Activated T-cell treated with anti-CD3 and anti-CD28 coated beads, Interleukin-2, amount 50 U/mL, for 24 hours (primary cell): ENCODE data around the gene TMEM167A.

Experiments
- DNase-seq: peaks from one replicate; pipeline ENCODE4 v3.0.0-alpha.2; 2020
- H3K27ac Mint-ChIP-seq: 2 replicates; pipeline ENCODE4 v1.8.0; 2020; ENCODE audit warnings: mild to moderate bottlenecking, mixed read lengths
- H3K27me3 Mint-ChIP-seq: 2 replicates; pipeline ENCODE4 v1.8.0; 2020; ENCODE audit warnings: mixed read lengths
- H3K36me3 Mint-ChIP-seq: 2 replicates; pipeline ENCODE4 v1.8.0; 2020; ENCODE audit warnings: low read depth, mixed read lengths
- H3K4me1 Mint-ChIP-seq: 2 replicates; pipeline ENCODE4 v1.8.0; 2020; ENCODE audit warnings: low read depth, mixed read lengths
- H3K4me3 Mint-ChIP-seq: 2 replicates; pipeline ENCODE4 v1.8.0; 2020; ENCODE audit warnings: mild to moderate bottlenecking, moderate library complexity, mixed read lengths
- H3K9me3 Mint-ChIP-seq: 2 replicates; pipeline ENCODE4 v1.8.0; 2020; ENCODE audit warnings: mixed read lengths

TMEM167A gene

DNA sequence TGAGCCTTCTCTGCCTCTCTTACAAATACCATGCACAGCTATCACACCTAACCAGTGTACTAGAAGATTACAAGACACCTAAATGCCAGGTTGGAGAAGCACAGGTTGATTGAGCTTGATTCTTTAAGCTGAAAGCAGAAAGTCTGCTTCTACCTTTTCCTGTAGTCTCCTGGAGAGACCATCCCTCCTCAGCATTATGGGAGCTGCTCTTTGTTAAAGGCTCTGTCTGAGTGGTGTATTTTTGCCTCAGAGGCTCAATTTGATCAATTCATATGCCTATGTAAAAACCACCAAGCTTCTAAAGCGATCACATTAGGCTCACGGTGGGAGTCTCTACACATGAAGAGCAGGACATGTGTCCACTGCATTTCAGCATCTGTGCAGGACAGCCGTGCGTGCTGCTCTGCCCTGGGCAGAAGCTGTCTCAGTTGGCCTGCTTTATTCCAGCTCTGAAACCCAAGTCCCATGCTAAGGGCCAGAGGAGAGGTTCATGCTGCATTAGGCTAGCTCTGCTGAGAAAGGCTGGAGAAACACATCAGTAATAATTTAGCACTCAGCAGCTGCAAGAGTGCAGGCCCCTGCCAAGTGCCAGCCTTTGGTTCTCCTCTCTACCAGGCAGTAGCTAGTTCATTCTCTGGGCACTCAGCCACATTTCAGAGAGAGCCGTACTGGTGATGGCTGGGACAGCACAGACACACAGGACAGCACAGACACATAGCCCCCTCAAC is 41.7 kb downstream of the TMEM167A start:
- H3K36me3 Mint-ChIP-seq = no peaks in the 10 kb centered on the region
- no peak overlapping the region for H3K27ac Mint-ChIP-seq
- no peak overlapping the region for H3K4me3 Mint-ChIP-seq
- H3K27me3 Mint-ChIP-seq = no peaks in the 10 kb centered on the region
- no peaks in the 10 kb centered on the region for H3K9me3 Mint-ChIP-seq
- peaks cover 9% of the 10 kb centered on the region for H3K4me1 Mint-ChIP-seq
- DNase-seq = no peak

DNA sequence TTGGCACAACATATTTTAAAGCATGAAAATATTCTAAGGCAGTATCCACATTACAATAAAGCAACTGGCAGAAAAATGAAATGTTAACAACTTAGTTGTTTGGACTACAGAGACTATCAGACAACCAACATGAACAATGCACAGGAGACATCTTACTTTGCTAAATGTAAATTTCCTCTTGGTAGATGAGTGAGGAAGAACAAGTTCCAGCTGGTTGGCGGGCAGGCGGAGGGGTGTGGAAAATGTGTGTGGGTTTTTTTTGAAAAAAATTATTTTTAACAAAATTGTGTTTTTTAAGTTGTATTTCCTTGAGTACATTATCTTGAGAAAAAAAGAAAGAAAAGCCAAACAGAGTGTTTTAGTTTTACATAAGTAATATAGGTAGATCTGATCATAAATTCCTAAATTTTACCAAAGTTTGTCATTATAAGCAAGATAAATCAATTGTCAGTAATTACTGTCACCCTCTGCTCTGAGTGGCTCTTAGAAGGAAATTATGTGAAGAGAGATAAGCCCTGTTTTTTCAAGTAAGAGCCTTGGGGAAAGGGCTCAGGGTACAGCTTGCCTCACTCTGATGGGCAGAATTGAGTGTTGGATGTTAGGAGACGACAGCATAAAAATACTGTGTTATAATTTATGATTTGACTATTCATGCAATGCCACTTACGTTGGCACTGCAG is 42.5 kb downstream of the TMEM167A start:
- H3K4me1 Mint-ChIP-seq = peaks cover 9% of the 10 kb centered on the region
- no peak for DNase-seq
- no peaks in the 10 kb centered on the region for H3K36me3 Mint-ChIP-seq
- no peaks in the 10 kb centered on the region for H3K9me3 Mint-ChIP-seq
- H3K27ac Mint-ChIP-seq = no peak overlapping the region
- H3K4me3 Mint-ChIP-seq = no peak overlapping the region
- no peaks in the 10 kb centered on the region for H3K27me3 Mint-ChIP-seq

DNA sequence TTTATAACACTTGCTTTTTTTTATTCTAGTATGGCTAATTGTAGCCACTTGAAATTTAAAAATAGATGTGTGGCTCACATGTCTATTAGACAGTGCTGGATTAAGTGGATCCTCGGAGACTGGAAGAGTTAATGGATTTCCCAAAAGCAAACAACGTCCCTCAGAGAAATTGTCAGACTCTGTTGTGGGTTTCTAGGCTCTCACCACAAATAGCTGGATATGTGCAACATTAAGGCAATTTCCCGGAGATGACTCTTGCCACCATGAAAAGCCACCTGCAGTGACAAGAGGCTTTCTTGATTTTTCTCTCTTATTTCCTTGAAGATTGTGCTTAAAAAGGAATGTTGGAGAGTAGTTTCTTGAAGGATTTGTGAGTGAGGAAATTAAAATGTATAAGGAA is 43.2 kb downstream of the TMEM167A start:
- no peak for DNase-seq
- H3K4me3 Mint-ChIP-seq = no peak overlapping the region
- no peak overlapping the region for H3K27ac Mint-ChIP-seq
- H3K36me3 Mint-ChIP-seq = no peaks in the 10 kb centered on the region
- peaks cover 9% of the 10 kb centered on the region for H3K4me1 Mint-ChIP-seq
- no peaks in the 10 kb centered on the region for H3K9me3 Mint-ChIP-seq
- no peaks in the 10 kb centered on the region for H3K27me3 Mint-ChIP-seq

DNA sequence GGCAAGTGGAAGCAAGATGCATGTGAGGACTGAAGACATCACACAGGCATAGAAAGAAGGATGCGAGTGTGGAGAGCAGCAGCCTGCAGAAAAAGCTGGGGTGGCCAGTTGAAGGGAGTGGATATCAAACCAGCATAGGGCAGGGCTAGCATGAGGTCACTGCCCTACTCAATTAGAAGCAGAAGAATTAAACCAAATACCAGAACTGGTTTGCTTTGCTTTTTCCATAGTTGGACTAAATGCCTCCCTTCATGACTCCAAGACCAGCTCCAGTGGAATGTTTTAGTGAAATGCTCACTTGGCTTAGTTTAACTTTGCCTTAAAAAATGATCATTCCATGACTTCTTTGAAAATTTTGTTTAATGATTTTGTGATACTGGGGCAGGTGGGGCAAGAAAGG is 45.8 kb downstream of the TMEM167A start:
- no peaks in the 10 kb centered on the region for H3K27me3 Mint-ChIP-seq
- no peaks in the 10 kb centered on the region for H3K36me3 Mint-ChIP-seq
- H3K9me3 Mint-ChIP-seq = no peaks in the 10 kb centered on the region
- H3K4me3 Mint-ChIP-seq = no peak overlapping the region
- no peaks in the 10 kb centered on the region for H3K4me1 Mint-ChIP-seq
- no peak for DNase-seq
- no peak overlapping the region for H3K27ac Mint-ChIP-seq

DNA sequence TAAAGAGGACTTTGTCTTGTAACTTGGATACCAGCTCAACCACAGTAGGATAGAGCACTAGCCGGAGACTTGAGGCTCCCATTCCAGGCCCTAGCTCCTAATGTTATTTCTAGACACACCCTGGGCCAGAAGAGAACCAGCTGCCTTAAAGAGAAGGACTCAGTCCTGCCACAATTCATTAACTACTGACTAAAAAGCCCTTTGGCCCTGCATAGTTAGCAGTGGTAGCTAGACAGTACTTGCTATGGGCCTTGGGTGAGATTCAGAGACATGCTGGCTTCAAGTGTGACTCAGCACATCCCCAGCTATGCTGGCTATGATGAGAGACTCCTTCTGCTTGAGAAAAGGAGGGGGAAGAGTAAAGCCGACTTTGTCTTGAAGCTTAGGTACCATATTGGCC is 47.3 kb downstream of the TMEM167A start:
- DNase-seq = no peak
- Mint-ChIP-seq H3K27ac (no peak overlapping the region), H3K4me1 (no peaks in the 10 kb centered on the region), H3K36me3 (no peaks in the 10 kb centered on the region), H3K9me3 (no peaks in the 10 kb centered on the region), H3K4me3 (no peak overlapping the region), H3K27me3 (no peaks in the 10 kb centered on the region)

DNA sequence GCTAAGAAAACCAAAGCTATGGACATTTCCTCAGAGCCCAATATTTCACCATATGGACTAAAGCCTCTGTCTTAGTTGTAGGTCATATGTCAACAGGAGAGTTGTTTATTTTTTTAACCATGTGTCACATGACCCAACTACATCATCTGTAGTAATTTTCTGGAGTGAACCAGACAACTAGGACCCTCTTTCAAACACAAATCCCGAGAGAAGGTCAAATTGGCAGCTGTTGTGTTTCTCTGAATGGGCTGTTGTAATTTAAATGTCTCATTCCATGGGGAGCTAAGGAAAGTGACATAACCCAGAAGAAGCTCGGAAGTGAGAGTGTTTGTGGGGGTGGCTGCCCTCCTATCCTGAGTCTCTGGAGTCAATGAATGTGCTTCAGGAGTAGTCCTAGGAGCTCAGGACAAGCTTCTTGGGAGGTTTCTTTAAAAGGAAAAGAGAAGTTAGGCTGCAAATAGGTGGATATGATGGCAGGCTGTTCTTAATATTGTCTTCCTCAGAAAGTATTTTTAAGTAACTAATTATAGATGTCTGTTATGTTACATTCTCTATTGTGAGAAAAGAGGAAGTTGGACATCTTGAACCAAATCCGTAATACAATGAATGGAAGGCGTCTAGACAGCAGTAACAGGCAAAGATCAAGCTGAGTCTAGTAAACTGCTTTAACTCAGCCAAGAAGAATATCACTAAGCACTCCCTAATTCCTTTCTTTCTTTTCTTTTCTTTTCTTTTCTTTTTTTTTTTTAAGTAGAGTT is 50.1 kb downstream of the TMEM167A start:
- Mint-ChIP-seq H3K36me3 (no peaks in the 10 kb centered on the region), H3K27ac (no peak overlapping the region), H3K4me1 (no peaks in the 10 kb centered on the region), H3K9me3 (no peaks in the 10 kb centered on the region), H3K27me3 (no peaks in the 10 kb centered on the region), H3K4me3 (no peak overlapping the region)
- no peak for DNase-seq

DNA sequence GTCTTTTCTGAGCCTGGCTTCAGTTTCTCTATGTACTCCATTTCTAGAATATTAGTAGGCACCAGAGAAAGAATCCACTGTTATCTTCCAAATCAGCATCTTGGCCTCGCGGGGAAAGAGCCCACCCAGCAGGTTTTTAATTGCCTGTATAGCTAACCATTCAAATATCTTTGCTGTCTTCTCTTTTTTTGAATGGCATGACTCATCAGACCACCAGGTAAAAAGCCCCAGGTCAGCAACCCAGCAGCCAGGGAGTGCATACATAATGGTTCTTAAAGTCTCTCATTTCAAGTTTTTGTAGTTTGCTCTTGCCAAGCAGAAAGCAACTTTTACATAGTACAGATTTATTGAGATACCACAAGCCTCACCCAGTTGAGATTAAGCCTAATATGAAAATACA is 50.7 kb downstream of the TMEM167A start:
- Mint-ChIP-seq H3K4me3 (no peak overlapping the region), H3K9me3 (no peaks in the 10 kb centered on the region), H3K27ac (no peak overlapping the region), H3K4me1 (no peaks in the 10 kb centered on the region), H3K27me3 (no peaks in the 10 kb centered on the region), H3K36me3 (no peaks in the 10 kb centered on the region)
- DNase-seq = no peak

DNA sequence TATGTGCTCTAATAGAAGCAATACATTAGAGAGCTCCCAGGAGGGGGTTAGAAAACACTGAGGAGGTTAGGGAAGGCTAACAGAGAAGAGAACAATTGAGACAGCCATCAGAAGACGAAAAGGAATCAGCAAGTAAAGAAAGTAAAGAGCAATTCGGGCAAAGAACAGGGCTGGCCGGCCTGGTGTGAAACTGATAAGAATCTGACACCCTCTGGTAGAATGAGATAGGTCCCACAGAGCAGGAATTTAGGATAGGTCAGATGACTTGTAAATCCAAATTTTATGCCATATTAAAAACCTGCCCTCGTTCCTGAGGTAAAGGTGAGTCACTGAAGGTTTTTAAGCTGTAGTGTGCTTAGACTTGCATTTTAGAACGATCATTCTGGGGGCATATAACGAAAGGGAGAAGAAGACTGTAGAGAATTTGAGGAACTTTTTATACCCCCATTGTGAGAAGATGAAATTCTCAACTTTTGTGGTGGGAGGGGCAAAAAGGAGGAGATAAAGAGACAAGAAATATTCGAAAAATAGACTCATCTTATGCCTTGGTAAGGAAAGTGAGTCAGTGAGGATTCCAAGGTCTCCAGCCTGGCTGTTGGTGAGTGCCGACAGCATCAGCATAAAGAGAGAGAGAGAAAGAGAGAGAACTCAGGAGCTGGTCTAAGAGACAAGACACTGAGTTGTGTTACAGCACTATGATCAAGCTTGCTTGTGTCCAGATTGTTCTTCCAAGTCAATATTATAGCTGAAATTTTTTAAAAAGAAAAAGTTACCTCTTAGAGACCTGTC is 51.3 kb downstream of the TMEM167A start:
- Mint-ChIP-seq H3K36me3 (no peaks in the 10 kb centered on the region), H3K27ac (no peak overlapping the region), H3K4me3 (no peak overlapping the region), H3K27me3 (no peaks in the 10 kb centered on the region), H3K4me1 (no peaks in the 10 kb centered on the region), H3K9me3 (no peaks in the 10 kb centered on the region)
- no peak for DNase-seq

DNA sequence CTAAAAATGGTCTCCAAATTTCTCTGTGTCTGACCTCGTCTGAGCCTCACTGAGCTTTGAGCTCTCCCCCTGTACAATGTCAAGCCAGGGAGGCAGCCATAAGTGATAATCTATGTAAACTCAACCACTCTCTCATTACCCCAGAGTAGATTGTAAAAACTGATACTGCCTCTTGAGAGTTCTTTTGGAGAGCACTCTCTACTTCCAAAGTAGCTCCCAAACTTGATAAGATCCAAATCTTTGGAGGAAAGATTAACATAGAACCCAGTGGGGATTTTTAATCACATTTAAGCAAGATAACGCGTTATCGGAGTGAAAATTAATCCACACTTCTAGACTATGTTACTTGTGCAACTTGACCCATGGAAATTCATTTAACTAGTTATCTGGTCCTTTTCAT is 54.9 kb downstream of the TMEM167A start:
- no peak for DNase-seq
- Mint-ChIP-seq H3K4me3 (no peak overlapping the region), H3K36me3 (no peaks in the 10 kb centered on the region), H3K27ac (no peak overlapping the region), H3K27me3 (no peaks in the 10 kb centered on the region), H3K4me1 (no peaks in the 10 kb centered on the region), H3K9me3 (peaks cover 3% of the 10 kb centered on the region)

DNA sequence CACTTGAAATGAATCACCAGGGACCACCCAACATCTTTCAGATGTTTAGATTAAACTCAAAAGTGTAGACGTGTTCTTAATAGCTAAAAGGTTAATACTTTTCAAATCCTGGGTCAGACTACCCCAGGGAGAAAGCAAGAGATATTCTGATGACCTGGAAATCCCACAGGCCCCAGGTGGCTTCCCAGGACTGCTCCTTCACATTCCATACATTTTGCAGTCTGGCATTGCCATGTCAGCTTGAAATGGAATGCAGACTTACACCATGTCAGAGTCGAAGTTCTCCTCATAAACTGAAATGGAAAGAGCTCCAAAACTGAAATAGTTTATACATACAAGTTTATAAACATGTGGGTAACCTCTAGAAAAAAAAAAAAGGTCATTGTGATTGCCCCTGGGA is 61.5 kb downstream of the TMEM167A start:
- Mint-ChIP-seq H3K27ac (no peak overlapping the region), H3K4me1 (no peaks in the 10 kb centered on the region), H3K36me3 (no peaks in the 10 kb centered on the region), H3K4me3 (no peak overlapping the region), H3K27me3 (no peaks in the 10 kb centered on the region), H3K9me3 (peaks cover 5% of the 10 kb centered on the region)
- no peak for DNase-seq

DNA sequence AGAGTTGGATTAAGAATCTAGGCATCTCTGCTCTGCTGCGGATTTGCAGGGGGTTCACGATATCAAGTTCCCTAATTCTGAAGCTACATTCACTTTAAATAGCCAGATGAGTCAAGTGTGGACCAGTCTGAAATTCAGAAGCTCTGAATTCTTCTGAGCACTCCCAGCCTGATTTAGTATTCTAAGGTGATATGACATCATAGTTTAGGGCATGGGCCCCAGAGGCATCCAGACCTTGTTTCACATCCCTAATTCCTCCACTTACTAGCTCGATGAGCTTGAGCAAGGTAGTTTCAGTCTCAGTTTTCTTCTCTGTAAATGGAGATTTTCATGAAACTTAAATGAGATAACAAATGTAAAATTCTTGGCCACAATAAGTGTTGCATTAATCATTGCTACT is 65.2 kb downstream of the TMEM167A start:
- Mint-ChIP-seq H3K27ac (no peak overlapping the region), H3K4me1 (no peaks in the 10 kb centered on the region), H3K27me3 (no peaks in the 10 kb centered on the region), H3K36me3 (no peaks in the 10 kb centered on the region), H3K4me3 (no peak overlapping the region), H3K9me3 (peaks cover 2% of the 10 kb centered on the region)
- no peak for DNase-seq

DNA sequence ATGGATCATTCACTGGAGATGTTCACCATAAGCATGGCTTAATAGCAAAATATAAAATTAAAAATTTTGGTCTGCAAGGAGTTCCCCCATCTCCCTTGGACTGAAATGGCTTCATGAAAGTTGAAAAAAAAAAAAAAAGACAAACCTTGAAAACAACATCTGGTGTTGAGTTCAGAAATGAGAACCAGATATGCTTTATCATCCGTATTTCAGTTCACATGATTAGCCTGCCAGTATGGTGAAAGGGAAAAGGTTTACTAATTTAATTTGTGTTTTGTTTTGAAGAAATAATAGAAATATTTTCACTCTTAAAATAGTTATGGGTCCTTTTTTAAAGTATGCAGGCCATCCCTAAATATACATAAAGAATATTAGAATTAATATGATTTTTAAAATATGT is 67.8 kb downstream of the TMEM167A start:
- no peak for DNase-seq
- no peak overlapping the region for H3K4me3 Mint-ChIP-seq
- H3K9me3 Mint-ChIP-seq = peaks cover 2% of the 10 kb centered on the region
- no peak overlapping the region for H3K27ac Mint-ChIP-seq
- no peaks in the 10 kb centered on the region for H3K36me3 Mint-ChIP-seq
- H3K27me3 Mint-ChIP-seq = peaks cover 7% of the 10 kb centered on the region
- no peaks in the 10 kb centered on the region for H3K4me1 Mint-ChIP-seq

DNA sequence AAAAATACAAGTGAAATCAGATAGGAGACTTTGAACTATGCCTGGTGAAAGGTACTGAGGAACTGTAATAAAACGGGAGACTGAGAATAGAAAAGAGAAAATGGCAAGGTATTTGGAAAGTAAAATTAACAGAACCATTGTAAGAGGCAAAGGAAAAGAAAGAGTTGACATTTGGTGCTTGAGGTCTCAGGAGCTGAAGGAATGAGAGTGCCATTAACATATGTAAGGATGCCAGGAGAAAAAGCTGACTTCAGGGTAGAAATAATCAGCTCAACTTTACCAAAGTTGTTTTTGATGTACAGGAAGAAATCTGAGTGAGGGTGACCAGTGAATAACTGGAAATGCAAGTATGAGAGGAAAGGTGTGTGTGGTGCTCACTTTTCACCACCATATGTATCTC is 69.4 kb downstream of the TMEM167A start:
- DNase-seq = no peak
- peaks cover 2% of the 10 kb centered on the region for H3K9me3 Mint-ChIP-seq
- no peak overlapping the region for H3K27ac Mint-ChIP-seq
- no peaks in the 10 kb centered on the region for H3K36me3 Mint-ChIP-seq
- H3K4me1 Mint-ChIP-seq = no peaks in the 10 kb centered on the region
- H3K27me3 Mint-ChIP-seq = peaks cover 14% of the 10 kb centered on the region
- no peak overlapping the region for H3K4me3 Mint-ChIP-seq

DNA sequence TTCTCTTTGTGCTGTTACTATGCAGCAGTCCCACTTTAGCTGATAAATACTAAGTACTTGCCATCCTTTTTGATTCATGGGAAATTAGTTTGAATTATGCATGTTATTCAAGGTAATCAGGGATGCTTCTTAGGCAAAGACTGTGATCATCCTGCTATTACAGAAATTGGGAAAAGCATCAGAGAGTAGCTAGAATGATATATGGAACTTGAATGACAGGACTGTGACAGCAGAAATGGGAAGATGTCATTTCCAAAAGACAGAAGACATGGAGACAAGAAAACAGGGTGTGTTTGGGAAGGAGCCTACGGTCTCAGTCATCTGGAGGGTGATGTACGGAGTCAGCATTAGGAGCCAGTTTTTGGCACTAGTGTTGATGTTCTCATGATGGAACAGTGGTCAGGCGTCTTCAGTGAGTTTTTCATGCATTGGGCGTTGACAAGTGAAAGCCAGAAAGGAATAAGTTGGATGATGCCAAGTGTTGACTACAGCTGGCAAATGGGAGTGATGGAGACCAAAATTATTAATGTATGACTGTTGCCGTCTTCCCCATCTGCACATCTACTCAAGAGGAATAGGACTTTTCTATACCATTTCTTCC is 70.4 kb downstream of the TMEM167A start:
- peaks cover 2% of the 10 kb centered on the region for H3K9me3 Mint-ChIP-seq
- H3K4me3 Mint-ChIP-seq = no peak overlapping the region
- H3K36me3 Mint-ChIP-seq = no peaks in the 10 kb centered on the region
- H3K27ac Mint-ChIP-seq = no peak overlapping the region
- H3K4me1 Mint-ChIP-seq = no peaks in the 10 kb centered on the region
- DNase-seq = no peak
- H3K27me3 Mint-ChIP-seq = peaks cover 15% of the 10 kb centered on the region
